ENCODE results near the gene TRIM27.

- TF ChIP-seq CTCF (IDR thresholded peaks at IDR 0.05; ENCODE audit: poor library complexity, severe bottlenecking): no peak
- no peak for TF ChIP-seq TAF1 (IDR thresholded peaks at IDR 0.05; ENCODE audit: low read depth)
- no peak for TF ChIP-seq REST (IDR thresholded peaks at IDR 0.05; ENCODE audit: borderline replicate concordance)
- TF ChIP-seq EP300 (conservative IDR thresholded peaks at IDR 0.05; ENCODE audit: poor library complexity, severe bottlenecking): no peak
- TF ChIP-seq EZH2 (IDR thresholded peaks at IDR 0.05; ENCODE audit: borderline replicate concordance, insufficient read depth, low read length, poor library complexity, severe bottlenecking): no peak
- no peak for TF ChIP-seq POLR2AphosphoS5 (IDR thresholded peaks at IDR 0.05)
- no peak for TF ChIP-seq SMC3 (conservative IDR thresholded peaks at IDR 0.05; ENCODE audit: poor library complexity)
Measured at GRCh38 chr6:28903686-28904085, 20.1 kb downstream of the TRIM27 start.
